Measurements from ENCODE around the gene DPP4. TPM values are rescaled to one million over a fixed set of nuclear protein-coding genes. Genes with fewer than 3 reads are reported as not detected.

The DPP4 gene
- total and polyA plus RNA-seq, 2 donors from 2014 or later: 29.4 to 74.8 TPM

- DNase-seq: no peak
- H3K9me3 ChIP-seq (ENCODE audit: control insufficient read depth in 2 of 3, insufficient read depth in 1 of 3, low read length in 3 of 3): no peaks in the 10 kb centered on the region
- TF ChIP-seq, protein P1, sequence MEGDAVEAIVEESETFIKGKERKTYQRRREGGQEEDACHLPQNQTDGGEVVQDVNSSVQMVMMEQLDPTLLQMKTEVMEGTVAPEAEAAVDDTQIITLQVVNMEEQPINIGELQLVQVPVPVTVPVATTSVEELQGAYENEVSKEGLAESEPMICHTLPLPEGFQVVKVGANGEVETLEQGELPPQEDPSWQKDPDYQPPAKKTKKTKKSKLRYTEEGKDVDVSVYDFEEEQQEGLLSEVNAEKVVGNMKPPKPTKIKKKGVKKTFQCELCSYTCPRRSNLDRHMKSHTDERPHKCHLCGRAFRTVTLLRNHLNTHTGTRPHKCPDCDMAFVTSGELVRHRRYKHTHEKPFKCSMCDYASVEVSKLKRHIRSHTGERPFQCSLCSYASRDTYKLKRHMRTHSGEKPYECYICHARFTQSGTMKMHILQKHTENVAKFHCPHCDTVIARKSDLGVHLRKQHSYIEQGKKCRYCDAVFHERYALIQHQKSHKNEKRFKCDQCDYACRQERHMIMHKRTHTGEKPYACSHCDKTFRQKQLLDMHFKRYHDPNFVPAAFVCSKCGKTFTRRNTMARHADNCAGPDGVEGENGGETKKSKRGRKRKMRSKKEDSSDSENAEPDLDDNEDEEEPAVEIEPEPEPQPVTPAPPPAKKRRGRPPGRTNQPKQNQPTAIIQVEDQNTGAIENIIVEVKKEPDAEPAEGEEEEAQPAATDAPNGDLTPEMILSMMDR (IDR thresholded peaks at IDR 0.05; ENCODE audit: borderline replicate concordance, extremely low read depth, insufficient read depth): no peak
- no peak for FAIRE-seq
- intact Hi-C loops (cut with DNase I): loop anchor here (10.0 kb wide), 1 partner anchor 111 kb away; no protein-coding TSS in a partner anchor
- peaks cover 2 to 4% (median 4%) of the 10 kb centered on the region in 3 donors for H3K36me3 ChIP-seq (ENCODE audit: control insufficient read depth in 2 of 3, insufficient read depth in 3 of 3, low read length in 3 of 3)
- no peak overlapping the region for H3K4me3 ChIP-seq (ENCODE audit: low read length in 3 of 3)
- H3K27me3 ChIP-seq (ENCODE audit: control insufficient read depth, insufficient read depth, low read length): no peaks in the 10 kb centered on the region
- H3K9ac ChIP-seq (ENCODE audit: low read length in 3 of 3): no peak overlapping the region
- H3K4me1 ChIP-seq (ENCODE audit: control insufficient read depth in 2 of 3, insufficient read depth in 2 of 3, low read depth in 1 of 3, low read length in 3 of 3): no peaks in the 10 kb centered on the region
- H3K27ac ChIP-seq (ENCODE audit: low read depth in 2 of 2, low read length in 2 of 2): no peak overlapping the region
These were observed 70.0 kb downstream of the DPP4 start for GRCh38 chr2:162004031-162004430.

DNA sequence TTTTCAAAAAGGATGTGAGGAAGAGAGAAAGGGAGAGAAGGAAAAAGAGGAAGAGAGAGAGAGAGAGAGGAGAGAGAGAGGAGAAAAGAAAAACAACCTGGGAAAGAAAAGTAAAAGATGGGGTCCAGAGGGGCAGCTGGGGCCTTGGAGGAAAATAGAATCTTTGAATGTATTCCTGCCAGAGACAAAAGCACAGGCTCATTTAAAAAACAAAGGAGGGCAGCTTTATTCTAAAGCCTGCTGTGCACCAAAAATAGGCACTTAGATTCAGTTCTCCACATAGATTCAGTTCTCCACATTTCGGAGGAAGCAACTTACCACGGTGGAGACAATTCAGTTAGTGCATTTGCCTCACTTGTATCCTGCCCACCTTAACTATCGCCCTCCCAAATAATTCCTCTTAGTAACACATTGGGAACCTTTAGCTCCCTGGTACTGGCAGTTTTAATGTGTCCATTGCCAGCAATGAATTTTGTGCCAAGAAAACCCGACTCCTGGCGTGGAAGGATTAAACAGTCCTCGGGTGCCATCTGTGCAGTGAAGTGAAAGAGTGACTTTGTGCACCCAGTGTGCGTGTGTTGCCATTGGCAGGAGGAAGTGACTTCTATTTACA lies 71.3 kb downstream of the DPP4 start:
- H3K9me3 ChIP-seq (ENCODE audit: control insufficient read depth in 2 of 3, insufficient read depth in 1 of 3, low read length in 3 of 3): no peaks in the 10 kb centered on the region
- TF ChIP-seq, protein P1 (IDR thresholded peaks at IDR 0.05; ENCODE audit: borderline replicate concordance, extremely low read depth, insufficient read depth): no peak
- no peaks in the 10 kb centered on the region for H3K4me1 ChIP-seq (ENCODE audit: control insufficient read depth in 2 of 3, insufficient read depth in 2 of 3, low read depth in 1 of 3, low read length in 3 of 3)
- H3K36me3 ChIP-seq (ENCODE audit: control insufficient read depth in 2 of 3, insufficient read depth in 3 of 3, low read length in 3 of 3): peaks cover 2 to 4% (median 4%) of the 10 kb centered on the region in 3 donors
- H3K9ac ChIP-seq (ENCODE audit: low read length in 3 of 3): no peak overlapping the region
- no peak for DNase-seq
- H3K4me3 ChIP-seq (ENCODE audit: low read length in 3 of 3): no peak overlapping the region
- no peak overlapping the region for H3K27ac ChIP-seq (ENCODE audit: low read depth in 2 of 2, low read length in 2 of 2)
- no peaks in the 10 kb centered on the region for H3K27me3 ChIP-seq (ENCODE audit: control insufficient read depth, insufficient read depth, low read length)
- no peak for FAIRE-seq
- intact Hi-C loops (cut with DNase I): loop anchor here (10.0 kb wide), 1 partner anchor 112 kb away; no protein-coding TSS in a partner anchor

DNA sequence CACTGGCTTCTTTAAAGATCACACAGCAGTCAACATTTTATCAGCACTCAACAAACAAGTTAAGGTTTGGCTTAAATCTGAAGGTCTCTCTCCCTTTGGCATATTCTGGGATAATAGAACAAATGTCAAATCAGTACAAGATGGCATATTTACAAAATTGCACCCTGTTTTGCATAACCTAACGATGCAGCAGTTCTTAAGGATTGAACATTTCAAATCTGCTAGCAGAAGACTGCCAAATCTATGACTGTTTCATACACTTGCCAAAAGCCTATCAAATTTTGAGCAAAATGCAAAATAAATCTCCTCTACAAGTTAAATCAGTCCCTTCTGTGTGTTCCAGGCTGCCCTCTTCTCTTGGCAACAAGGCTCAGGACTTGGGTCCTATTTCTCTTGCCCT lies 73.6 kb downstream of the DPP4 start:
- Histone ChIP-seq H3K4me1 (ENCODE audit: control insufficient read depth in 2 of 3, insufficient read depth in 2 of 3, low read depth in 1 of 3, low read length in 3 of 3) (no peaks in the 10 kb centered on the region), H3K27me3 (ENCODE audit: control insufficient read depth, insufficient read depth, low read length) (no peaks in the 10 kb centered on the region), H3K27ac (ENCODE audit: low read depth in 2 of 2, low read length in 2 of 2) (no peak overlapping the region), H3K36me3 (ENCODE audit: control insufficient read depth in 2 of 3, insufficient read depth in 3 of 3, low read length in 3 of 3) (peaks cover under 1 to 4% (median 4%) of the 10 kb centered on the region in 3 donors), H3K9ac (ENCODE audit: low read length in 3 of 3) (no peak overlapping the region), H3K4me3 (ENCODE audit: low read length in 3 of 3) (no peak overlapping the region), H3K9me3 (ENCODE audit: control insufficient read depth in 2 of 3, insufficient read depth in 1 of 3, low read length in 3 of 3) (no peaks in the 10 kb centered on the region)
- FAIRE-seq (no peak), DNase-seq (no peak)
- intact Hi-C loops (cut with DNase I): loop anchor here (10.0 kb wide), 1 partner anchor 114 kb away; no protein-coding TSS in a partner anchor
- TF ChIP-seq, protein P1 (IDR thresholded peaks at IDR 0.05; ENCODE audit: borderline replicate concordance, extremely low read depth, insufficient read depth): no peak
